ENCODE results near the gene TMEM184A.

The TMEM184A gene

DNA sequence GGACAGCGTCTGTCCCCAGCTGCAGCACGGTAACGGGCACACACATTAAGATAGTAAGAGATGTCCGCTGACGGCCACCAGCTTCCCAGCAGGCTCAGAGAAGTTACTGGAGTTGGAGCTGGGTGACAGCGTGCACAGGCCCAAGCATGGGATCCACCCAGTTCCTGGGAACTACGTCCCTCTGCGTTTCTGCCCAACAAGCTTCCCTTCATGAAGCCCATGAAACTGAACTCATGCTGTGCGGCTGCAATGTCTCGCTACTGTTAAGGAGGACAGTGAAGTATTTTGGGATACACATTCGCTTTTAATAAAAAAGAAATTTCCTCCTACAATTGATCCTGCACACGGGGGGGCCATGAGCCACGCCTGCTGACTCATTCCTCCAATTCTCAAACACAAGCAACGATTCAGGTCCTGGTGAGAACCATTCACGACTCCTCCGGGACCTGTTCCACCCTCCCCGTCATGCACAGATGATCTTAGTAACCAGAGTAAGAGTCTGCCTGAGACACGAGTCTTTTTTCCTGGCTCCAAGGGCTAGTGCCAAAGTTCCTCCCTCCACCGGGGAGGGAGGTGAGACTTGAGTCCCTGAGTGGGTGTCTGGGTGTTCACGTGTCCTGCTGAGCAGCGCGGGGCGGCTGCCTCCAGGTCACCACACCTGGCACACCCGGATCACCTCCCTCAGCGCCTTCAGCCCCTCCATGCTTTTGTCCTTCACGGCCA is 11.2 kb upstream of the TMEM184A start:
- H3K27ac ChIP-seq (ENCODE audit: low read depth, low read length) = peak overlapping the region; percentile 97
- peaks cover 43% of the 10 kb centered on the region for H3K4me1 ChIP-seq (ENCODE audit: control insufficient read depth, insufficient read depth, low read length, unreplicated experiment)
- H3K4me3 ChIP-seq (ENCODE audit: low read depth, low read length) = peak overlapping the region; percentile 96

DNA sequence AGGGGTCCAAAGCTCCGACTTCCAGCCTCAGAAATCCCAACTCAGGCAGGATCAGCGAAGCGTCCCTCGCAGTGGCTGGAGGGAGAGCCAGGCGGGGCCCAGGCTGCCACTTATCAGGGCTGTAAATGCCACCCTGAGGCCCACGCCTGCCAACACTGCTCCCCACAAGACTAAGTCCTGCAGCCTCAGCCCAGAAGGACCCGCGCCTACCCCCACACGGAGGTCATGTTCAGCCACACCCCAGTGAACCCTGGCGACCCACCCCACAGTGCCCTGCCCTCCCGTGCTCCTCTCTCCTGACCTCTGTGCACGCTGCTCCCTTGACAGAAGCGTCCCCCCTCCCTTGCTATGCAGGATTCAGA is 10.7 kb upstream of the TMEM184A start:
- Histone ChIP-seq H3K4me3 (ENCODE audit: low read depth, low read length) (no peak overlapping the region), H2AFZ (ENCODE audit: low read length, unreplicated experiment) (no peak overlapping the region), H3K79me2 (ENCODE audit: control insufficient read depth, insufficient read depth, low read length, unreplicated experiment) (peaks cover 20% of the 10 kb centered on the region), H3K27me3 (ENCODE audit: insufficient read depth, low read length) (no peaks in the 10 kb centered on the region), H3K36me3 (ENCODE audit: insufficient read depth, low read length) (peaks cover 3% of the 10 kb centered on the region; the same call in 1 of the 2 replicates), H3K4me1 (ENCODE audit: control insufficient read depth, insufficient read depth, low read length, unreplicated experiment) (peaks cover 37% of the 10 kb centered on the region), H3K27ac (ENCODE audit: low read depth, low read length) (peak overlapping the region; percentile 97)

More for the DNA sequence above, 11.2 kb upstream of the TMEM184A start:
- no peaks in the 10 kb centered on the region for H3K27me3 ChIP-seq (ENCODE audit: insufficient read depth, low read length)
- peaks cover 20% of the 10 kb centered on the region for H3K79me2 ChIP-seq (ENCODE audit: control insufficient read depth, insufficient read depth, low read length, unreplicated experiment)
- H2AFZ ChIP-seq (ENCODE audit: low read length, unreplicated experiment) = no peak overlapping the region
- H3K36me3 ChIP-seq (ENCODE audit: insufficient read depth, low read length) = peaks cover 3% of the 10 kb centered on the region; the same call in 1 of the 2 replicates

DNA sequence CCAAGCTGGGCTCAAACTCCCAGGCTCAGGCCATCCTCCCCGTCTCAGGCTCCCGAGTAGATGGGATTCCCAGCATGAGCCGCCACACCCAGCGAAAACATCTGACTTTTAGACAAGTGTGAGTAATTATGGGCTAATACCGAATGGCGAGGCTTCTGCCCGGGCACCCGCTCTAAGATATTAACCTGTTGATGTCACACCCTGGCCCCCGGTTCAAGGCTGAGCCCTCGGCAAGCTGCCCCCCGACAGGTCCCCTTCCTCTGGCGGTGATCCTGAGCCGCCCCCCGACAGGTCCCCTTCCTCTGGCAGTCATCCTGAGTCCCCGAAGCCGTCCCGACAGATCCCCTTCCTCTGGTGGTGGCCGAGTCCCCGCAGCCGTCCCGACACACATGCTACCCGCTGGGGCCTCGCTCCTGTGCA is 8.6 kb upstream of the TMEM184A start:
- Histone ChIP-seq H3K36me3 (ENCODE audit: insufficient read depth, low read length) (peaks cover 3% of the 10 kb centered on the region; the same call in 1 of the 2 replicates), H2AFZ (ENCODE audit: low read length, unreplicated experiment) (no peak overlapping the region), H3K4me3 (ENCODE audit: low read depth, low read length) (no peak overlapping the region), H3K27ac (ENCODE audit: low read depth, low read length) (no peak overlapping the region), H3K4me1 (ENCODE audit: control insufficient read depth, insufficient read depth, low read length, unreplicated experiment) (peaks cover 35% of the 10 kb centered on the region), H3K79me2 (ENCODE audit: control insufficient read depth, insufficient read depth, low read length, unreplicated experiment) (peaks cover 14% of the 10 kb centered on the region), H3K27me3 (ENCODE audit: insufficient read depth, low read length) (no peaks in the 10 kb centered on the region)

DNA sequence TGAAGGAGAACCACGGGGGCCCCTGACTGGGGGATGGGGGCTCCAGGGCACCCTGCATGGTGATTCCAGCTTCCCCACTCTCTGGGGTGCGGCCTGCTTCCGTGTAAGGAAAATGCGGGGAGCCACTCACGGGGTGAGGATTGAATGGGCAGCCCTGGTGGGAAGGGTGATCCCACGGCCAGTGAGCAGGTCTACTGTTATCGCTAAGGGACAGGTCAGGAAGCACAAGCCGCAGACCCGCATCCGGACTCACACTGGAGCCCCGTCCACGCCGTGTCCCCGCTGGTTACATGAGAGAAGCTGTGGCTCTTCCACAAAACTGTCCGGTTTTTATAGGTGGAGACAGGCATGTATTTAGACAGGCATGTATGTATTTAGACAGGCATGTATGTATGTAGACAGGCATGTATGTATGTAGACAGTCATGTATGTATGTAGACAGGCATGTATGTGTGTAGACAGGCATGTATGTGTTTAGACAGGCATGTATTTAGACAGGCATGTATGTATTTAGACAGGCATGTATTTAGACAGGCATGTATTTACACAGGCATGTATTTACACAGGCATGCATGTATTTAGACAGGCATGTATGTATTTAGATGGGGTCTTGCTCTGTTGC is 8.1 kb upstream of the TMEM184A start:
- H3K4me1 ChIP-seq (ENCODE audit: control insufficient read depth, insufficient read depth, low read length, unreplicated experiment) = peaks cover 35% of the 10 kb centered on the region
- peaks cover 9% of the 10 kb centered on the region for H3K79me2 ChIP-seq (ENCODE audit: control insufficient read depth, insufficient read depth, low read length, unreplicated experiment)
- H3K27ac ChIP-seq (ENCODE audit: low read depth, low read length) = no peak overlapping the region
- H3K36me3 ChIP-seq (ENCODE audit: insufficient read depth, low read length) = peaks cover 3% of the 10 kb centered on the region; the same call in 1 of the 2 replicates
- no peak overlapping the region for H2AFZ ChIP-seq (ENCODE audit: low read length, unreplicated experiment)
- no peak overlapping the region for H3K4me3 ChIP-seq (ENCODE audit: low read depth, low read length)
- H3K27me3 ChIP-seq (ENCODE audit: insufficient read depth, low read length) = no peaks in the 10 kb centered on the region

DNA sequence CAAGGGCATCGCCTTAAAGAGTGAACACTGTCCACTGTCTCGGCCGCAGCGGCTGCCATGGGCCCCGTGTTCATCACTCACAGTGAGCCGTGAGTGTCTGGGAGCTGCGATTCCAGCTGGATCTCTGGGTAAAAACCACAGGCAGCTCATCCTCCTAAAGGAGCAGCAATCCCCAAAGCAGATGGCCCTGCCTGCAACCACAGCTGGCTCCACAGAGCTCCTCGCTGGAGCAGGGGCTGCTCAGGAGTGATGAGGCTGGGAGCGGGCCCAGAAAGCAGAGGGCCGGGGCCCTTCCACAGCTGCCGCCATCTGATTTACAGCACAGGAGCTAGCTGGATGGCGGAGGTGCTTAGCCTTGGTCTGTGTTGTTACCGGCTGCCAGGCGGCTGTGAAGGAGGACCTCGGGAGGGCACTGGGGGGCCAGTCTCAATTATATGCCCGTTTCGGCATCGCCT is 6.6 kb upstream of the TMEM184A start:
- no peak overlapping the region for H3K27ac ChIP-seq (ENCODE audit: low read depth, low read length)
- no peak overlapping the region for H2AFZ ChIP-seq (ENCODE audit: low read length, unreplicated experiment)
- no peaks in the 10 kb centered on the region for H3K79me2 ChIP-seq (ENCODE audit: control insufficient read depth, insufficient read depth, low read length, unreplicated experiment)

DNA sequence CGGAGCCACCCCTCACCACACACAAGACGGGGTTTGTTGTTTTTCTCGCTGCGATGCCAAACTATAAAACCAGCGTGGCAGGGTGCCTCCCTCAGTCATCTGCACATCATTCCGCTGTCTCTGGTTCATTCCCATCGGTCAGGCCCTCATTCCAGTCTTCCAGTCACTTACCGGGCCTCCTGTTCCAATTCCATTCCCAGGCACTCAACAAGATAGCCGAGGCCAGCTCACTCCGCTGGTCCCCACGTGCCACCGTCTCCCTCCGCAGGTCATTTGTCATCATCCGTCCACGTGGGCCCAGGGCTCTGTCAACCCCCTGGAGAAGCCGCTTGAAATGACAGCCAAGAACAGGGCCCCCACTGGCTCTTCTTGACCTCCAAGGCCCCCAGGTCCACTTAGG is 6.1 kb upstream of the TMEM184A start:
- H3K4me3 ChIP-seq (ENCODE audit: low read depth, low read length) = no peak overlapping the region
- no peaks in the 10 kb centered on the region for H3K27me3 ChIP-seq (ENCODE audit: insufficient read depth, low read length)
- H3K79me2 ChIP-seq (ENCODE audit: control insufficient read depth, insufficient read depth, low read length, unreplicated experiment) = no peaks in the 10 kb centered on the region
- H3K4me1 ChIP-seq (ENCODE audit: control insufficient read depth, insufficient read depth, low read length, unreplicated experiment) = peaks cover 15% of the 10 kb centered on the region
- H2AFZ ChIP-seq (ENCODE audit: low read length, unreplicated experiment) = no peak overlapping the region
- H3K27ac ChIP-seq (ENCODE audit: low read depth, low read length) = no peak overlapping the region
- peaks cover 3% of the 10 kb centered on the region; the same call in 1 of the 2 replicates for H3K36me3 ChIP-seq (ENCODE audit: insufficient read depth, low read length)

More for the DNA sequence above, 6.6 kb upstream of the TMEM184A start:
- H3K36me3 ChIP-seq (ENCODE audit: insufficient read depth, low read length) = peaks cover 3% of the 10 kb centered on the region; the same call in 1 of the 2 replicates
- H3K4me3 ChIP-seq (ENCODE audit: low read depth, low read length) = no peak overlapping the region
- no peaks in the 10 kb centered on the region for H3K27me3 ChIP-seq (ENCODE audit: insufficient read depth, low read length)
- peaks cover 20% of the 10 kb centered on the region for H3K4me1 ChIP-seq (ENCODE audit: control insufficient read depth, insufficient read depth, low read length, unreplicated experiment)

DNA sequence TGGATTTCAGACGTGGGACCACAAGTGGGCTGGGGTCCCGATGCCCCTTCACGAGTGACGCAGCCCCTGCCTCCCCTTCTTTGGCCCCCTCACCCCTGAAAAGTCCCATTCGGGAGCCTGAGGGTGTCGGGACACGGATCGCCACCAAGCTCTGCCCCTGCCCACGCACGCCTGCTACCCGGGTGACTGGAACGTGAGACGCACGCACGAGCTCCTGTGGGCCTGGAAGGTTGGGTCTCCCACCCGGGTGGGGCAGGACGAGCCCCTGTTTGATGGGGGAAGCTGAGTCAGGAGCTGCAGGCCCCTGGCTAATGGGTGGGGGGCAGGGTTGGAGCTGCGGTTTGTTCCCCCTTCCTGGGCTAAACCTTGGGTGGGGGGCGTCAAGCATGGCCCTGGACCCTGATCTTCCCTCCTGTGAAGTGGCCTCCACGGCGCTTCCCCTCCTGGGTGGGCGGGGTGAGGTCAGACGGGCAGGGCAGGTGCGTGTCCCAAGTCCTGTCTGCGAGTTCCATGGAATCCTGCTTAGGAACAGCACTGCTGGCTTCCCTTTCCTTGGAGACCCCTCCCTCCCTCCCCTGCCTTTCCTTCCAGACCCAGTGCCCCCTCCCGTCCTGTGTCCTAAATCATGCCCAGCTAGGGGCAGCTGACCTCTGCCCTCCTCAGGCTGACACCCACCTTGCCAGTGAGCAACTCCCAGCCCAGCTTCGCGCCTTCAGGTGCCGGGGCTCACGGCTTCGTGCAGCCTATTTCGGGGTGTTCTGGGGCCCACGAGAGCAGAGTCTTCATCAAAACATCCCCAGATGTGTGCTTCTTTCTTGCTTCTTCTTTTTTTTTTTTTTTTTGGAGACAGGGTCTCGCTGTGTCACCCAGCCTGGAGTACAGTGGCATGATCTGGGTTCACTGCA is 5.3 kb upstream of the TMEM184A start:
- Histone ChIP-seq H3K4me3 (ENCODE audit: low read depth, low read length) (no peak overlapping the region), H3K27ac (ENCODE audit: low read depth, low read length) (no peak overlapping the region), H3K36me3 (ENCODE audit: insufficient read depth, low read length) (no peaks in the 10 kb centered on the region), H3K79me2 (ENCODE audit: control insufficient read depth, insufficient read depth, low read length, unreplicated experiment) (no peaks in the 10 kb centered on the region), H3K4me1 (ENCODE audit: control insufficient read depth, insufficient read depth, low read length, unreplicated experiment) (peaks cover 8% of the 10 kb centered on the region), H2AFZ (ENCODE audit: low read length, unreplicated experiment) (no peak overlapping the region), H3K27me3 (ENCODE audit: insufficient read depth, low read length) (no peaks in the 10 kb centered on the region)

DNA sequence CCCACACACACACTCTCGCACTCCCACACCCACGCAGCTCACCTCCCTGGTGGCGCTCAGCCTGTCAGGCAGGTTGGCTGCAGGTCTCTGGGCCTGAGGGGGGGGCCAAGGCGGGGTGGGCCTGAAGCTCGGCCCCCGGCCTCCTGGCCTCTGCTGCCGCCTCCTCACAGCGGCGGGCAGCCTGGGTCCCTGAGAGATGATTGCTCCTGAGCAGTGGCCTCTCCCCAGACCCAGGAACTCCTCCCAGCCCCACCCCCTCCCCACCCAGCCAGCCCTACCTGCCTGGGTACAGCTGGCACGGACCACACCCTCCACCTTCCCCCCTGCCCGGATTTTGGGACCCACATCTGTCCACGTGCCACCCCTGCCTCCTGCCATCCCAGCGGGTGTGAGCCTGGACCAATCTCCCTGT is 4.6 kb upstream of the TMEM184A start:
- no peak overlapping the region for H2AFZ ChIP-seq (ENCODE audit: low read length, unreplicated experiment)
- no peaks in the 10 kb centered on the region for H3K79me2 ChIP-seq (ENCODE audit: control insufficient read depth, insufficient read depth, low read length, unreplicated experiment)
- H3K4me1 ChIP-seq (ENCODE audit: control insufficient read depth, insufficient read depth, low read length, unreplicated experiment) = peaks cover 13% of the 10 kb centered on the region
- no peak overlapping the region for H3K4me3 ChIP-seq (ENCODE audit: low read depth, low read length)
- no peak overlapping the region for H3K27ac ChIP-seq (ENCODE audit: low read depth, low read length)
- no peaks in the 10 kb centered on the region for H3K27me3 ChIP-seq (ENCODE audit: insufficient read depth, low read length)
- H3K36me3 ChIP-seq (ENCODE audit: insufficient read depth, low read length) = no peaks in the 10 kb centered on the region

DNA sequence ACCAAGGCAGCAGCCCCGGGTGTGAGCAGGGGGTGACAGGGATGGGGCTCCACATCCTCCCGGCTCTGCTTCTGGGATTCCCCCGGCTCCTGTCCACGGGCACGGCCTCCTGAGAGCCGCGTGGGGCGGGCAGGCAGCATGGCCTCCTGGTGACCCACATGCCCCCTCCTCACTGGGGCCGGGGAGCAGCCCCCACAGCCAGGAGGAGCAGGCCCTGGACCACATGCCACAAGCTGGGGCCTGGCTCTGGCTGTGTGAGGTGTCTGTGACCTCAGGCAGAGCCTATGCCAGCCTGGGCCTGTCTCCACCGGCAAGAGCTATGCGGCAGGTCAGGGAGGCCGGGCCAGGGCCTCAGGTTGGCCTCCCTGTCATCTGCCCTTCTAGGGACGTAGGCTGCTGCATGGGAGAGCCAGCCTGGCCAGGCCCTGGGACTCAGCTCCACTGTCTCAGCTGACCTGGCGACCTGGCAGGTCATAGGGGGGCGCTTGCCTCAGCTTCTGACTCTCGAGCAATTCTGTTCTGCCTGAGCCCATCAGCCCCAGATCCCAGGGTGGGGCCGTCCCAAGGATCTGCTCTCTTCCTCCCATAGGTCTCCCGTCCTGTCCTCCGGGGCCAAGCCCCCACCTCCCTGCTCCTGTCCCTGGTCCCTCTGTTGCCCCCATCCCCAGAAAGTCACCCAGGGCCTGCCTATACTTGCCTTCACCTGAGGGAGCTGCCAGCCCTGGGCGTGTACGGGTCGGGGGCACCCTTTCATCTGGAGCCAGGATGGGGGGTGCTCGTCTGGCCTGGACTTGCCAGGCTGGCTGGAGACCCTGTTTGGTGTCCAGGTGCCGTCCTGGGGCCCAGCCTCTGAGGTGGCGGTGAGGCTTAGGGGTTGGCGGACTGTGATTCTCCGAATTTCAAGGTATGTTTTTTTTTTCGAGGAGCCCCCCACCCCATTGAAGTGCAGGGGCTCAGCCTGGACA is 3.9 kb upstream of the TMEM184A start:
- H3K27ac ChIP-seq (ENCODE audit: low read depth, low read length) = no peak overlapping the region

More for the DNA sequence above, 3.9 kb upstream of the TMEM184A start:
- Histone ChIP-seq H3K27me3 (ENCODE audit: insufficient read depth, low read length) (no peaks in the 10 kb centered on the region), H3K36me3 (ENCODE audit: insufficient read depth, low read length) (no peaks in the 10 kb centered on the region), H3K4me1 (ENCODE audit: control insufficient read depth, insufficient read depth, low read length, unreplicated experiment) (peaks cover 19% of the 10 kb centered on the region), H3K4me3 (ENCODE audit: low read depth, low read length) (no peak overlapping the region), H3K79me2 (ENCODE audit: control insufficient read depth, insufficient read depth, low read length, unreplicated experiment) (no peaks in the 10 kb centered on the region), H2AFZ (ENCODE audit: low read length, unreplicated experiment) (no peak overlapping the region)

All from ACC112 (cell line).